Astrocyte (in vitro differentiated cells and primary cell): ENCODE data around the gene SP140. TPM values are rescaled to one million over a fixed set of nuclear protein-coding genes. Genes with fewer than 3 reads are reported as not detected.

Experiments
- DNase-seq: peaks from one replicate; pipeline ENCODE4 v3.0.0-alpha.2; 2010; ENCODE audit warnings: low read depth
- FAIRE-seq: peaks from 2 replicates; lab custom pipeline; 2011; peaks lifted over from hg19 to GRCh38; lab: Jason Lieb, UNC
- H2AFZ ChIP-seq: 2 replicates; pipeline ENCODE4 v1.6.0; 2012; ENCODE audit warnings: low read depth, low read length, inconsistent platforms
- H3K27ac ChIP-seq: 2 replicates; pipeline ENCODE4 v1.5.1; 2011; ENCODE audit warnings: low read depth, low read length, inconsistent platforms
- H3K27me3 ChIP-seq: 2 replicates; pipeline ENCODE4 v1.6.0; 2011; ENCODE audit warnings: low read length, inconsistent platforms; ENCODE audit not compliant: insufficient read depth
- H3K36me3 ChIP-seq: 2 replicates; pipeline ENCODE4 v1.5.1; 2011; ENCODE audit warnings: low read length, inconsistent platforms; ENCODE audit not compliant: insufficient read depth
- H3K4me1 ChIP-seq: 2 replicates; pipeline ENCODE4 v1.5.1; 2011; ENCODE audit warnings: low read length, inconsistent platforms; ENCODE audit not compliant: insufficient read depth
- H3K4me2 ChIP-seq: 2 replicates; pipeline ENCODE4 v1.6.0; 2012; ENCODE audit warnings: low read length, inconsistent platforms
- H3K4me3 ChIP-seq: 2 replicates; pipeline ENCODE4 v1.5.1; 2011; ENCODE audit warnings: low read depth, mild to moderate bottlenecking, low read length, inconsistent platforms; ENCODE audit not compliant: insufficient read depth
- H3K79me2 ChIP-seq: 2 replicates; pipeline ENCODE4 v1.6.0; 2012; ENCODE audit warnings: mild to moderate bottlenecking, low read length, inconsistent platforms; ENCODE audit not compliant: insufficient read depth
- H3K9ac ChIP-seq: 2 replicates; pipeline ENCODE4 v1.6.0; 2012; ENCODE audit warnings: mild to moderate bottlenecking, low read length, inconsistent platforms
- H3K9me3 ChIP-seq: 2 replicates; pipeline ENCODE4 v1.5.1; 2012; ENCODE audit warnings: low read depth, mild to moderate bottlenecking, low read length, inconsistent platforms; ENCODE audit not compliant: insufficient read depth
- H4K20me1 ChIP-seq: 2 replicates; pipeline ENCODE4 v1.6.0; 2012; ENCODE audit warnings: low read length, inconsistent platforms; ENCODE audit not compliant: insufficient read depth
- H3K27ac Mint-ChIP-seq: one replicate; pipeline ENCODE4 v1.8.0; 2021; ENCODE audit warnings: mild to moderate bottlenecking, mixed read lengths; ENCODE audit not compliant: unreplicated experiment
- H3K27me3 Mint-ChIP-seq: one replicate; pipeline ENCODE4 v1.8.0; 2021; ENCODE audit warnings: low read depth, mixed read lengths; ENCODE audit not compliant: unreplicated experiment
- H3K36me3 Mint-ChIP-seq: one replicate; pipeline ENCODE4 v1.8.0; 2021; ENCODE audit warnings: low read depth, mixed read lengths; ENCODE audit not compliant: unreplicated experiment
- H3K4me1 Mint-ChIP-seq: one replicate; pipeline ENCODE4 v1.8.0; 2021; ENCODE audit warnings: low read depth, mixed read lengths; ENCODE audit not compliant: unreplicated experiment
- H3K4me3 Mint-ChIP-seq: one replicate; pipeline ENCODE4 v1.8.0; 2021; ENCODE audit warnings: mild to moderate bottlenecking, moderate library complexity, mixed read lengths; ENCODE audit not compliant: unreplicated experiment
- H3K9me3 Mint-ChIP-seq: one replicate; pipeline ENCODE4 v1.8.0; 2021; ENCODE audit warnings: mild to moderate bottlenecking, mixed read lengths; ENCODE audit not compliant: unreplicated experiment
- CTCF ChIP-seq: IDR thresholded peaks from 2 replicates; pipeline ENCODE4 v1.5.1; 2011; ENCODE audit warnings: low read depth, mild to moderate bottlenecking, inconsistent platforms, low read length, moderate library complexity; ENCODE audit not compliant: insufficient read depth
- EZH2 ChIP-seq: IDR thresholded peaks from 2 replicates; pipeline ENCODE4 v1.6.1; 2012; ENCODE audit warnings: mild to moderate bottlenecking, low read length, inconsistent platforms; ENCODE audit not compliant: insufficient read depth
- total RNA-seq: library from RNA; stranded (reverse); gene quantifications from 2 replicates; pipeline ENCODE4 v1.2.1, GENCODE V29; 2021

Gene SP140
- total RNA-seq, 1 donor from 2014 or later, result 18.5 TPM

GRCh38 chr2:230346921-230347533, 121.5 kb downstream of the SP140 start:
- H3K27ac ChIP-seq, result no peak overlapping the region
- H3K9ac ChIP-seq, result no peak overlapping the region
- Mint-ChIP-seq H3K36me3 (peaks cover 29% of the 10 kb centered on the region), H3K4me1 (peaks cover 22% of the 10 kb centered on the region), H3K27ac (no peak overlapping the region), H3K27me3 (no peaks in the 10 kb centered on the region), H3K4me3 (no peak overlapping the region), H3K9me3 (peaks cover 5% of the 10 kb centered on the region)
- peak; percentile 64 for DNase-seq
- no peaks in the 10 kb centered on the region for H3K9me3 ChIP-seq
- peaks cover 33% of the 10 kb centered on the region for H3K79me2 ChIP-seq
- no peaks in the 10 kb centered on the region for H3K27me3 ChIP-seq
- peaks cover 37% of the 10 kb centered on the region for H4K20me1 ChIP-seq
- H3K36me3 ChIP-seq, result no peaks in the 10 kb centered on the region
- no peaks in the 10 kb centered on the region for H3K4me1 ChIP-seq
- TF ChIP-seq CTCF (no peak), EZH2 (no peak)
- H3K4me3 ChIP-seq, result no peak overlapping the region
- FAIRE-seq, result no peak
- no peak overlapping the region for H3K4me2 ChIP-seq
- no peak overlapping the region for H2AFZ ChIP-seq

GRCh38 chr2:230347659-230348305, 122.2 kb downstream of the SP140 start:
- DNase-seq, result peak; percentile 12
- Histone ChIP-seq H2AFZ (no peak overlapping the region), H4K20me1 (peaks cover 35% of the 10 kb centered on the region), H3K4me3 (no peak overlapping the region), H3K27ac (no peak overlapping the region), H3K4me1 (no peaks in the 10 kb centered on the region), H3K36me3 (no peaks in the 10 kb centered on the region), H3K9me3 (no peaks in the 10 kb centered on the region), H3K9ac (no peak overlapping the region), H3K27me3 (no peaks in the 10 kb centered on the region), H3K79me2 (peaks cover 29% of the 10 kb centered on the region), H3K4me2 (no peak overlapping the region)
- no peak for FAIRE-seq
- Mint-ChIP-seq H3K36me3 (peaks cover 24% of the 10 kb centered on the region), H3K27ac (peak overlapping the region; percentile 63), H3K4me3 (no peak overlapping the region), H3K27me3 (no peaks in the 10 kb centered on the region), H3K9me3 (peaks cover 5% of the 10 kb centered on the region), H3K4me1 (peaks cover 22% of the 10 kb centered on the region)
- TF ChIP-seq CTCF (no peak), EZH2 (no peak)

- Histone ChIP-seq H3K27ac (no peak overlapping the region), H3K79me2 (peaks cover 24% of the 10 kb centered on the region), H3K9me3 (no peaks in the 10 kb centered on the region), H4K20me1 (peaks cover 27% of the 10 kb centered on the region), H3K4me3 (no peak overlapping the region), H3K27me3 (no peaks in the 10 kb centered on the region), H3K4me1 (no peaks in the 10 kb centered on the region), H3K36me3 (no peaks in the 10 kb centered on the region), H2AFZ (no peak overlapping the region), H3K4me2 (no peak overlapping the region), H3K9ac (no peak overlapping the region)
- no peak for FAIRE-seq
- no peak for DNase-seq
- no peak overlapping the region for H3K4me3 Mint-ChIP-seq
- H3K27me3 Mint-ChIP-seq, result no peaks in the 10 kb centered on the region
- peaks cover 20% of the 10 kb centered on the region for H3K36me3 Mint-ChIP-seq
- H3K27ac Mint-ChIP-seq, result no peak overlapping the region
- peaks cover 22% of the 10 kb centered on the region for H3K4me1 Mint-ChIP-seq
- TF ChIP-seq EZH2, result no peak
- no peak for TF ChIP-seq CTCF
- H3K9me3 Mint-ChIP-seq, result peaks cover 5% of the 10 kb centered on the region
Measured at GRCh38 chr2:230348787-230349186, 123.3 kb downstream of the SP140 start.
